HEK293T (cell line): ENCODE data around the gene LSAMP.

Experiments
- CTCF ChIA-PET: fragments of 350-600 bp; formaldehyde crosslinking; extraction: SDS; loops from one replicate; lab custom pipeline; 2021; ENCODE audit warnings: antibody characterized with exemption, inconsistent platforms; lab: Yijun Ruan, JAX
- POLR2A ChIA-PET: fragments of 350-600 bp; formaldehyde crosslinking; extraction: SDS; loops from one replicate; lab custom pipeline; 2020; ENCODE audit warnings: antibody characterized with exemption, inconsistent platforms; lab: Yijun Ruan, JAX
- DNase-seq: peaks from one replicate; pipeline ENCODE4 v3.0.0; 2012; ENCODE audit warnings: mixed read lengths; ENCODE audit errors: extremely low spot score
- ARNT ChIP-seq: fragments of 450-650 bp; IDR thresholded peaks from 2 replicates; pipeline ENCODE4 v1.6.1; 2017; ENCODE audit warnings: mild to moderate bottlenecking
- BHLHE40 ChIP-seq: fragments of 450-650 bp; IDR thresholded peaks from 2 replicates; pipeline ENCODE4 v1.6.1; 2016; ENCODE audit warnings: mild to moderate bottlenecking, moderate library complexity, borderline replicate concordance
- CTBP1 ChIP-seq: fragments of 450-650 bp; IDR thresholded peaks from 2 replicates; pipeline ENCODE4 v1.6.1; 2016; ENCODE audit warnings: borderline replicate concordance
- ELF4 ChIP-seq: fragments of 450-650 bp; IDR thresholded peaks from 2 replicates; pipeline ENCODE4 v1.6.1; 2017; ENCODE audit warnings: antibody characterized with exemption
- FOXA1 ChIP-seq: fragments of 450-650 bp; IDR thresholded peaks from 2 replicates; pipeline ENCODE4 v1.6.1; 2016; ENCODE audit warnings: mild to moderate bottlenecking
- FOXK2 ChIP-seq: fragments of 450-650 bp; IDR thresholded peaks from 2 replicates; pipeline ENCODE4 v1.6.1; 2016; ENCODE audit warnings: mild to moderate bottlenecking
- FOXM1 ChIP-seq: fragments of 450-650 bp; IDR thresholded peaks from 2 replicates; pipeline ENCODE4 v1.6.1; 2017; ENCODE audit warnings: mild to moderate bottlenecking, borderline replicate concordance
- HDGF ChIP-seq: fragments of 450-650 bp; IDR thresholded peaks from 2 replicates; pipeline ENCODE4 v1.6.1; 2017; ENCODE audit warnings: antibody characterized with exemption, borderline replicate concordance
- L3MBTL2 ChIP-seq: fragments of 450-650 bp; conservative IDR thresholded peaks from 2 replicates; pipeline ENCODE4 v1.6.1; 2016; ENCODE audit warnings: mild to moderate bottlenecking
- LEF1 ChIP-seq: fragments of 450-650 bp; IDR thresholded peaks from 2 replicates; pipeline ENCODE4 v1.6.1; 2017; ENCODE audit warnings: mild to moderate bottlenecking, borderline replicate concordance
- NFRKB ChIP-seq: fragments of 450-650 bp; IDR thresholded peaks from 2 replicates; pipeline ENCODE4 v1.6.1; 2016; ENCODE audit warnings: mild to moderate bottlenecking, moderate library complexity
- PKNOX1 ChIP-seq: fragments of 450-650 bp; IDR thresholded peaks from 2 replicates; pipeline ENCODE4 v1.6.1; 2016
- SP1 ChIP-seq: fragments of 450-650 bp; IDR thresholded peaks from 2 replicates; pipeline ENCODE4 v1.6.1; 2017
- SUZ12 ChIP-seq: fragments of 450-650 bp; IDR thresholded peaks from 2 replicates; pipeline ENCODE4 v1.6.1; 2016; ENCODE audit warnings: mild to moderate bottlenecking
- TARDBP ChIP-seq: fragments of 450-650 bp; IDR thresholded peaks from 2 replicates; pipeline ENCODE4 v1.6.1; 2016
- ZNF384 ChIP-seq: fragments of 450-650 bp; IDR thresholded peaks from 2 replicates; pipeline ENCODE4 v1.6.1; 2016

The LSAMP gene

DNA sequence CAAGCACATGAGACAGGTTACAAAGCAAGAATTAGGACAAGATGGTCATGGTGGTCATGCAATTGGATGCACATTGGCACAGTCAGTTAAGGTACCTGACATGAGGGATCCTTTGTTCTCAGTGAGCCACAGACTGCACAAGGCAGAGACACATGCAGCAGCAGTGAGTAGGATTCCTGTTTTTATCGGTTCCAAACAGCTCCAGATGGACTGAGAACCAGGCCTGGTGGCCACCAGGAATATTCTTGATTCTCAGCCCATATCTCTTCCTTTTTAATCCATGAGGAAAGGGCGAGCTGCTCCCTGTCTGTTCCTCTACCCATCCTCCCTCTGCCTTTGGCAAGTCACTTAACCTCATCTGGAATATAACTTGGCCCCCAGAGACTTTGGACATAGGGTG, 411.2 kb downstream of the LSAMP start:
- no peak for DNase-seq
- no peak for TF ChIP-seq CTBP1
- TF ChIP-seq FOXM1, result no peak
- no peak for TF ChIP-seq BHLHE40
- no peak for TF ChIP-seq SUZ12
- TF ChIP-seq L3MBTL2, result no peak
- ChIA-PET CTCF (no interaction called here), POLR2A (no interaction called here)

DNA sequence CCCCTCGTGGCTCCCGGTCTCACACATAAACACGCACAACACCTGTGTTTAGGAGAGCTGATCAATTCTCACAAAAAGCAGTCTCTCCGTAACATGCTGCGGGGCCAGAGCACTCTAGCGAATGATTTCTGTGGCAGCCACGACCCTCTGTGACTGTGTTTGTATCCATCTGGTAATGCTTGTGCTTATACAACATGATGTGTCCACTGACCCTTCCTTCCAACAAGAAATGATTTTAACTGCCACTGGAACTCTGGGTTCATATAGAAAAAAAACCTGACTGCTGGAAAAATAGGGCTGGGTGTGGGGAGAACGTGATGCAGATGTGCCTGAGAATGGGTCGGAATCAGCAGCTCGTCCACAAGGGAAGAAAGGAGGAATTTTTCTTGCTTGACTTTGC, 411.8 kb downstream of the LSAMP start:
- ChIA-PET CTCF (no interaction called here), POLR2A (no interaction called here)
- DNase-seq, result no peak
- TF ChIP-seq ELF4, result no peak

DNA sequence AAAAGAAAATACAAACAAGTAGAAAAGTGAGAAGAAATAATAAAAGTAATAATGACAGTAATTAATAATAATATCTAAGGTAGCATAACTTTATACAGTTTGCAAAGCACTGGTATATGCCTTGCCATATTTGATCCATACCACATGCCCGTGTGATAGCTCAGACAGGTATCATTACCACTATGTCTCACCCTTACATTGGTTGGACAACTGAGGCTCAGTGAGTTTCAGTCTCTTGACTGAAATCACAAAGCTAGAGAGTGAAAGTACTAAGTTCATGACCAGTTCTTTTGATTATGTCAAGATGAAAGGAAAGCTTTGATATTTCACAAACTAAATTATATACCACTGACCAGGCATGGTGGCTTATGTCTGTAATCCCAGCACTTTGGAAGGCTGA, 413.1 kb downstream of the LSAMP start:
- POLR2A ChIA-PET, result no interaction called here
- DNase-seq, result no peak
- TF ChIP-seq FOXA1 (no peak), HDGF (no peak), ZNF384 (no peak), FOXM1 (no peak), ELF4 (no peak), LEF1 (no peak), SP1 (no peak), ARNT (no peak), L3MBTL2 (no peak), BHLHE40 (no peak), PKNOX1 (no peak), TARDBP (no peak), CTBP1 (no peak), NFRKB (no peak), SUZ12 (no peak), FOXK2 (no peak)
- CTCF ChIA-PET, result interaction anchor here (0.7 kb wide), 1 partner anchor 8 kb away, joined by 4 read pairs; no protein-coding TSS in a partner anchor

DNA sequence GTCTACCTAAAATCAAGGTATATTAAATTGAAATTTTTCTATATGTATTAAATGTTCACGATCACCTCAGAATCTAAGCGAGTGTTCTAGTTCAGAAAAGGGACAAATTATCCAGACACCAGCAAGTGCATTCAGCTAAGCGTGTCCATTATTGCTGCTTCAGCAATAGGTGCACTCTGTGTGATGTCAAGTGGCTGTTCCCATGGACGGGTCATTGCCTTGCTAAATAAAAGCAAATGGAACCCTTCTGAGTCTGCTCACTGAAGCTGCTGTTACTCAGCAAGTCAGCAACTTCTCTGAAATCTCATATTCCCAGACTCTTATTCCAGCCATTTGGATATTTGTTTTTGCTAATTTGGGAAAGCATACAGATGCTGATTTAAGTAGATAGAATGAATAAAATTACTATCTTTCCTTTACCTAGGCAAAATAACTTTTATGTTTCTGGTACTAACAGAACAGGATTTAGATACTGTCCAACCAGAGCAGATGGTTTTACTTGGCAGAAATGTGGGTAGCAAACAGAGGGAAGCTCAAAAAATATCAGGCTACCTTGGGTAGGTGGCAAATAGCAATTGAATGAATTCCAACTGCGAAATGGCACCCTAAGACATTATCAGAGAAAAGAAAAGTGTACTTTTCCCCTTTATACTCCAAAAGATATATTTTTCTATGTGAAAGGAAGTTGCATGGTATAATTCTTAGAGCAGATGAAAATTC, 415.0 kb downstream of the LSAMP start:
- ChIA-PET CTCF (no interaction called here), POLR2A (no interaction called here)
- DNase-seq, result no peak
- TF ChIP-seq SUZ12, result no peak
- no peak for TF ChIP-seq SP1
- no peak for TF ChIP-seq PKNOX1
- TF ChIP-seq CTBP1, result no peak
- no peak for TF ChIP-seq FOXA1
- no peak for TF ChIP-seq FOXK2
- no peak for TF ChIP-seq ELF4
- no peak for TF ChIP-seq L3MBTL2
- TF ChIP-seq FOXM1, result no peak
- TF ChIP-seq ARNT, result no peak
- no peak for TF ChIP-seq LEF1
- TF ChIP-seq ZNF384, result no peak
- no peak for TF ChIP-seq HDGF
- TF ChIP-seq TARDBP, result no peak
- no peak for TF ChIP-seq NFRKB
- TF ChIP-seq BHLHE40, result no peak

DNA sequence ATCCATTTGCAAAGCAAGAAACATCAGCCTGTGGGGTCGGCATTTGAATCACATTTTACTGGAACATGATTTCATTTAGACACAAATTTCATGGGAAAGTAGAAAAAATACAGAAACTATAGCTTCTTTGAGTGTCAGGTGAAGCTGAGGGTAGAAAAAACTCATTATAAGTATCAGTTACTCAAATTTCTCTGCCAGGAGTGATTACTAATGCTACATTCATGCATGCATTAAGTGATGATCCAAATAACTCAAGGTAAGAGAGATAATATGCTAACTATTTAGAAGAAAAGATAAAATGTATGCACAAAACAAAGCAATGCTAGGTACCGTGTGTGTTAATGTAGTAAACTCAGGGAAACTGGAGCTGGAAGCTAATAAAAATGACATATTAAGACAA, 416.0 kb downstream of the LSAMP start:
- DNase-seq, result no peak
- ChIA-PET CTCF (no interaction called here), POLR2A (no interaction called here)
- TF ChIP-seq FOXA1 (no peak), PKNOX1 (no peak), LEF1 (no peak), FOXM1 (no peak), FOXK2 (no peak), L3MBTL2 (no peak), TARDBP (no peak), HDGF (no peak), SUZ12 (no peak), CTBP1 (no peak)

DNA sequence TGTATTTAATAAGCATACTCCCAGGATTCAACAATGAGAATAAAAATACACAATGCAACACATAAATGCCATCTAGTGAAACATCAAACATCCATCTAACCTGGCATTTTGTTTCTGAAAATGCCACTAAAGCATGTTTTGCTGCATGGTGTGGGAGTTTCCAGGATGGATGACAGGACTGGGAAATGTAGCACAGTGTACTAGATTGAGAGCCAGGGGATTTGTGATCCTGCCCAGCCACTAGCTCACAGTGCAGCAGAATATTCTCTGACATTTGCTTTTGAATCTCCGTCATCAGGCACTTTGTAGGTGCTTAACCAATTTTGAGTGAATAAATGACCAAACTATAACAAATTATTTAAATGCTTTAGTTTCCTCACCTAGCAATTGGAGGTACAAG, 417.1 kb downstream of the LSAMP start:
- ChIA-PET CTCF (no interaction called here), POLR2A (no interaction called here)
- TF ChIP-seq CTBP1 (no peak), TARDBP (no peak), FOXA1 (no peak), ELF4 (no peak), ZNF384 (no peak)
- no peak for DNase-seq

GRCh38 chr3:116020989-116021388, 424.3 kb downstream of the LSAMP start:
- TF ChIP-seq BHLHE40 (no peak), FOXM1 (no peak), LEF1 (no peak), HDGF (no peak), FOXA1 (no peak), ARNT (no peak), TARDBP (no peak), PKNOX1 (no peak), SP1 (no peak), CTBP1 (no peak), SUZ12 (no peak), FOXK2 (no peak), ELF4 (no peak), L3MBTL2 (no peak), NFRKB (no peak), ZNF384 (no peak)
- ChIA-PET CTCF (no interaction called here), POLR2A (no interaction called here)
- no peak for DNase-seq
